Stimulated activated CD8-positive, alpha-beta memory T cell treated with anti-CD3 and anti-CD28 coated beads, Interleukin-7, amount 100 ng/mL, for 4 hours (primary cell): ENCODE data around the gene TBPL2.
"Not testable (repeated sequence)": the region's sequence is repeated elsewhere in the genome, so short reads cannot be mapped to it uniquely, and the experiment has no call there.

ENCODE experiments used
- DNase-seq, 2 donors: peaks; one replicate each; pipeline ENCODE4 v3.0.0-alpha.2; 2020; ENCODE audit warnings: low read depth in 2 of 2

The TBPL2 gene

DNA sequence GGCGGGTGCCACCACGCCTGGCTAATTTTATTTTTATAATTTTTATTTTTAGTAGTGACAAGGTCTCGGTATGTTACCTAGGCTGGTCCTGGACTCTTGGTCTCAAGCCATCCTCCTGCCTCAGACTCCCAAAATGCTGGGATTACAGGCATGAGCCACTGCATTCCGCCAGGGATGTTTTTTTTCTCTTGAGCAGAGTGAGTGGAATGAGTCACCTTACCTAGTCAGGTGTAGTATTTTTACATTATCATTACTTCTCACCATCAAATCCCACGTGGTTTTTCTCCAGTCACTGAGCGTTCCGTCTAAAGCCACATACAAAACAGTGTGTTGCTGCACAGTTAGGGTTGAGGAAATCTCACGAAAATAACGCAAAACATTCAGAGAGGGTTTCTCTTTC, 870 bp upstream of the TBPL2 start:
- DNase-seq: no peak

- DNase-seq: no peak
Measured at GRCh38 chr14:55438066-55438683, 2.2 kb downstream of the TBPL2 start.

GRCh38 chr14:55436931-55437330, 3.5 kb downstream of the TBPL2 start:
- no peak for DNase-seq

GRCh38 chr14:55436519-55436918, 3.9 kb downstream of the TBPL2 start:
- no peak for DNase-seq

- DNase-seq: no peak
Measured at GRCh38 chr14:55434805-55435174, 5.6 kb downstream of the TBPL2 start.

DNA sequence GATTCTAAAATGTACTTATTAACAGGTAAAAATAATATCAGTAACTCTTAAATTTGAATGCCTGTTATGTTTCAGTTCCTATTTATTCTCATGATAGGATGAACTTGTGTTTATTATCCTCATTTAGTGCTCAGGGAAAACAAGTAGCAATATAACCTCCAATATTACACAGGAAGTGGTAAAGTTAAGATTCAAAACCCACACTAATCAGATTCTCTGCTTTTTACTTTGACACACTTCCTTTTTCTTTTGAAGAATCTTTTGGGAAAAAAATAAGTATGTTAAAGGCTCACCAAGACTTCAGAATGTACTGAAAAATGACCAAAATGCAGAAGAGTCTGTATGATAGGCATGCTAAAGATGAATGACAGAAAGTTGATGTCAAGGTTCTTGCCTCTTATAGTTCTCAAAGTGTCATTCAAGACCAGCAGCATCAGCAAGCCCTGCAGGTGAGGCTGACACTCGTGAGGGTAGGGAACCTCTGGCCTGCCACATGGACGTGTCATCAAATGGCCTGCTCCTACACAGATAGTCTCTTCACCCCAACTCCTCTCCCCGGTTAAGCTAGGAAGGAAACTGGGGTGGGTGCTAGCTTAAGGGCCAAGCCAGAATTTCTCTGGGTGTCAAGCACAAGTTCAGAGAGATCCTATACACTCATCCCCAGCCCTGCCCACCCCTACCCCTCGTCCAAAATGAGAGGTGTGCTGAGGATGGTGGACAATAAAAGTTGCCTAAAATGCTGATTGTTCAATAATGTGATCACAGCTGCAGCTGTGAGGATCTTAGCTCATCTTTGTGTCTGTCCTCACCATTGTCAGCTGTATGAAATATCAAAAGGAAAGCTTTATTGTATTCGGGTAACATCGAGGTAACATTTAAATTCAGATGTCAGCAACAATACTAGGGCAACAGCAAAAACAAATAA, 6.3 kb downstream of the TBPL2 start:
- DNase-seq: no peak

DNA sequence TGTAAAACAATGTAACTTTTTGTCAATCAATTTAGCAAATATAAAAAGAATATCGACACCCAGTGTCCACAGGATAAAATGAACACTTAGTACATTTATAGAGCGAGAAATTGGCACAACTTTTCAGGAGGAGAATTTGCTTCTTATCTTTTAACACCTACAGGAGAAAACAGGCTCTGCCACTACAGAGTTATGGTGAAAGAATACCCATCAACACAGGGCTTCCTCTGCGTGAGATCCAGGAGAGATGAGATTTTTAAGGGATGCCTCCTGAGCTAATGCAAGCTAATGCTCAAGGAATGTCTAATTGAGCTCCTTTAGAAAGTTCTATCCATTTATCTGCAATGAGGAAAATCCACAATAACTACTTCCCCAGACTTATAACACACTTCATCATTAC, 7.8 kb downstream of the TBPL2 start:
- no peak for DNase-seq

- peak in 1 of 2 donors; percentile 28 for DNase-seq
Measured at GRCh38 chr14:55430024-55430690, 10.3 kb downstream of the TBPL2 start.

DNA sequence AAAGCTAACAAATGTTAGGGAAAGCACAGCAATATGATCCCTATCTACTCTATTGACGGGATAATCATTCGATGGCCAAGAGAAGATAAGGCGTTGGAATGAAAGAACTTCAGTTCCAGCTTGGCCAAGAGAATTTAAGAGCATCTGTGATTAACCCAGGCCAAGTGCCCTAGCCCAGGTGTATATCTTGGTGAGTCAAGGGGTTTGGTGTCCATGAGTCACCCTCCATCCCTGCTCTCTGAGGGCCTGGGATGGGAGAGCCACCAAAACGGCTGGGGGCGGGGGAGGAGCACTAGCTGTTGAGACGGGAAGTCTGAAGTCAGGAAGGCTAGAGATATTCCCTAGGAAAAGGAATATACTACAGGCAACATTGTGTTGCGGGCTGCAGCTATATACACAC, 13.0 kb downstream of the TBPL2 start:
- DNase-seq: no peak

- DNase-seq: no peak
Measured at GRCh38 chr14:55426891-55427290, 13.5 kb downstream of the TBPL2 start.

GRCh38 chr14:55425091-55425490, 15.3 kb downstream of the TBPL2 start:
- no peak for DNase-seq

DNA sequence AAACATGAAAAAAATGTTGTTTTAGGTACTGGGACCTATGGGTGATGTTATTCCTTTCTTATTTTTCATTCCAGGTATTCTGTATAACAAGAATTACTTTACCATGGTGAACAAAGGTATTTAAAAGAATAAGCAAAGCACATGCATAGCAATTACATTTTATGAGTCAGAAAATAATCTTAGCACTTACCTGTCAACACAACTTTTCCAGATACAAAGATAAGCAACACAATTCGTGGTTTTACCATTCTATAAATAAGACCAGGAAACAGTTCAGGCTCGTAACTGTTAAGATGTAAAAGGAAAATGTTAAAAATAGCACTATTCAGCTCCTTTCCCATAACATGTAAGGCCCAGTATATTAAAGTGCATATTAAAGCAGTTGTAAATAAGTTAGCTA, 16.4 kb downstream of the TBPL2 start:
- no peak for DNase-seq

- DNase-seq: not testable (repeated sequence)
Measured at GRCh38 chr14:55422338-55422737, 18.1 kb downstream of the TBPL2 start.

DNA sequence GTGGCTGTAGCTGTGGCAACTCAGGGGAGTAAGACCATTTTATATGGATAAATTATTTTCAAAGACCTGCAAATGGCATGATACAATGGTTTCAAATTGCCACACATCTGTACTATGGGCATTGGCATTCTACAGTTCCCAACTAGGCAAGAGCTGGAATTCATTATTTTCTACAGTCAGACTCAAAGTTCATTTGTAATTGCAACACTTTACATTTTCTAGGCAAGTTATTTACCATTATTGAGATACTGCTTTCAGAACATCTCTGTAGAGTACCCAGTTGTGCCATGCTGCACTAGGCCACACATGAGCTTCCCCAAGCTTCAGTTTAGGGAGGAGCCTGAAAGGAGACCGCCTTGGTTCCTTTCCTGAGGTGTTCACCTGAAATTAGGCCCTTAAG, 20.8 kb downstream of the TBPL2 start:
- no peak for DNase-seq

DNA sequence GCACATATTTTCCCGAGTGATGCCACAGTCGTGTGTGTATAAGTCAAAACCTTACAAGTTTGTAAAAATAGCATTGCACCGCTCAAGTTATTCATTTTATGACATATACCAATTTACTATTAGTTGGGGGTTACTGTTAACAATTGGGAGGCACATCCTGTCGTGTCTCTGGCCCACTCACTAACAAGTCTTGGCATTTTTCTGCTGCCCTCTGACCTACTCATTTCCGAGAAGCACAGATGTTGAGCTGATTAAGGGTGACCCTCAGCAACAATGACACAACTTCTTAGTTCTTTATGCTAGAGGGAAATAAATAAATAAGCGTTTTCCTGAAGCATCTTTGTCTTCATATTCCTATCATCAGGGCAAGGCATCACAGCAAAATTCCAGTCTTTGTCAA, 22.0 kb downstream of the TBPL2 start:
- DNase-seq: no peak

- DNase-seq: no peak
Measured at GRCh38 chr14:55417955-55418354, 22.5 kb downstream of the TBPL2 start.

DNA sequence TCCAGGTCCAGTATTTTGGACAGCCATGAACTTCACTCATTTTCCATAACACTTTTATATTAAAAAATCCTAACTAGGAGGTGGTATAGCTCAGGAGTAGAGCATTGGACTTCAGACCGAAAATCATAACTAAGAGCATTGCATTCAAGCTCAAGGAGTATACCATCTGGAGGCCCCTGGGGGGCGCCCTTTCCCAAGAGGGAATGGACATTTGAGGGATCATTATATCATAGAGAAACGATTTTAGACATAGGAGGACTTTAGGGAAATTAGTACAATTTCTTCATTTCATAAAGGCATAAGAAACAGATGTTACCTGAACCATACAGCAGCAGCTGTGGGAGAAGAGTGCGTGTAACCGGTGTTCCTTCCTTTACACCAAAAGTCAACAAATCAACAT, 23.6 kb downstream of the TBPL2 start:
- DNase-seq: no peak

GRCh38 chr14:55414551-55414950, 25.9 kb downstream of the TBPL2 start:
- no peak for DNase-seq

GRCh38 chr14:55412676-55413075, 27.7 kb downstream of the TBPL2 start:
- DNase-seq: no peak

DNA sequence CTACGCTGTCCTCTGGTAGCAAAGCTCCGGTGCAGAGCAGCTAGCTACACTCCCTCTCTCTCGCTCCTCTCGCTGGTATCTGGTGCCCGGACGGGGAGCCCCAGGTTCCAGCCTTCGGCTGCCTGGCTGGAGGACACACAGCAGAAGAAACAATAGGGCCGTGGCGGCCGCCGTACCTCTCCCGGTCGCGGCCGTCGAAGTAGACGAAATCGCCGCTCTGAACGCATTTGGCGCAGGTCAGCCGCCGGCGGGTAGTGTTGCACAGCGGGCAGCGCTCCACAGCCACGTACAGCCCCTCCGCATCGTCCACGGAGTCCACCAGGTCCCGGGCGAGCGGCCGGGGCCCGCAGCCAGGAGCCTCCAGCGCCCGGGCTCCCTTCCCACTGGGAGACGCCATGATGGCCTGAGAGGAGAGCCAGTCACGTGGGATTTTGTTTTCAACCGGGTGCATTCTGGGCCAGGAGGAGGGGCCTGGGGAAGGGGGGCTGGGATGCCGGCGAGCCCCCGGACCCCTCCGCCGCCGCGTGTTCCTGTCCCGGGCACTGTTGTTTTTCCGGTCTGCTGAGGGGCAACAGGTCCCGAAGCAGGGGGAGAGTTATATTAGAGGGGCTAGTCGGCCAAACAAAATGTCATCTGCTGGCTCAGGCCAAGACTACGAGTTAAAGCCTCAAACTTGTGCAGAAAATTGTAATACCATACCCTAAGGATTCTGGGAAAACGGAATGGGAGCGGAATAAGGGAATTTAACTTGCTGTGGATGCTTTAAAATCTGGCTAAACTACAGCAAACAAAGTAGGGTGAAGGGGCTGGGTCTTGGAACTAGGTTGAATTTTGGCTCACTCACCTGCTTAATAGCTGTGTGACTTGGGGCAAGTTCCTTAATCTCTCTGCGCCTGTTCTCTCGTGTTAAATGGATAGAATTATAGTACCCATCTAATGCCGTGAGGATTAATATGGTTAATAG, 28.7 kb downstream of the TBPL2 start, which contains the start of gene ATG14:
ATG14 (minus strand) TSS at position 405 of the 964 bp plus-strand sequence; CDS start at position 397, 8 bp downstream.
- DNase-seq: peak; percentile 63 to 69

DNA sequence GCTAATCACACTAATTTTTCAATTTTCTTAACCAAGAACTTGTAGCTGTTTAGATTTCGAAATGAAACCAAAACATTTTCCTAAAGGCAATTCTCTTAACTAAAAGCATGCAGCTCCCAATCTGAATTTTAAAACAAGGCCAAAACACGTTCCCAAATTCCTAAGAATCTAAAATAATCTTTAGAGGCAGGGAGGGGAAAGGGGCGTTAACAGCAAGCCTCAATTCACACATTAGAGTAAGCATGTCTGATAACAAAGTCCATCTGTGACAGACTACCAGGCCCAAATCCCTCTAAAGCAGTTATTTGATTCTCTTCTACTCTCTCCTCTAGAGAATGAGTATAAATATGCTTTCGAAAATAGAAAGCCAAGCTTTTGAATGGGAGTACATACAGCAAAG, 29.5 kb downstream of the TBPL2 start:
- no peak for DNase-seq
